Sigmoid colon (tissue), 7 donors: ENCODE measurements around the gene PIGN. TPM values are rescaled to one million over a fixed set of nuclear protein-coding genes. Genes with fewer than 3 reads are reported as not detected.

Source experiments
- DNase-seq: peaks from one replicate; pipeline ENCODE4 v3.0.0-alpha.2; 2019
- H3K27ac ChIP-seq, 4 donors: fragments of 200-600 bp; sonication (generic); one replicate each; pipeline ENCODE4 v1.5.1; 2016 to 2019; ENCODE audit warnings: mild to moderate bottlenecking in 1 of 4
- H3K27me3 ChIP-seq, 3 donors: fragments of 200-600 bp; sonication (generic); one replicate each; pipeline ENCODE4 v1.5.1; 2019; ENCODE audit warnings: mild to moderate bottlenecking in 1 of 3
- H3K36me3 ChIP-seq, 4 donors: fragments of 200-600 bp; sonication (generic); one replicate each; pipeline ENCODE4 v1.5.1; 2016 to 2019
- H3K4me1 ChIP-seq, 4 donors: fragments of 200-600 bp; sonication (generic); one replicate each; pipeline ENCODE4 v1.5.1; 2017 to 2019
- H3K4me3 ChIP-seq, 4 donors: fragments of 200-600 bp; sonication (generic); one replicate each; pipeline ENCODE4 v1.5.1; 2017 to 2019; ENCODE audit warnings: mild to moderate bottlenecking in 2 of 4, moderate library complexity in 1 of 4
- H3K9me3 ChIP-seq, 4 donors: fragments of 200-600 bp in 3 of 4; sonication (generic) in 3 of 4; one replicate each; pipeline versions ENCODE4 v1.5.1 to v1.6.1; 2013 to 2019
- CTCF ChIP-seq, 4 experiments: fragments of 450-650 bp in 3 of 4; fragments of 200-600 bp in 1 of 4; IDR thresholded peaks; one replicate each; pipeline ENCODE4 v1.5.1; 2016 to 2019; ENCODE audit warnings: antibody characterized with exemption in 4 of 4, mild to moderate bottlenecking in 3 of 4, moderate library complexity in 2 of 4
- EP300 ChIP-seq, 4 donors: sonication (generic); formaldehyde crosslinking; IDR thresholded peaks; one replicate each; pipeline ENCODE4 v1.6.1; 2017; ENCODE audit warnings: antibody characterized with exemption in 4 of 4
- POLR2A ChIP-seq, 2 donors: fragments of 450-650 bp; IDR thresholded peaks; one replicate each; pipeline ENCODE4 v1.6.1; 2016; ENCODE audit warnings: antibody characterized with exemption in 2 of 2, mild to moderate bottlenecking in 2 of 2, moderate library complexity in 2 of 2
- POLR2AphosphoS5 ChIP-seq, 4 donors: sonication (generic); formaldehyde crosslinking; IDR thresholded peaks; one replicate each; pipeline ENCODE4 v1.6.1; 2017; ENCODE audit warnings: antibody characterized with exemption in 4 of 4
- WGBS, 2 donors: extraction: QIAGEN DNeasy Blood & Tissue Kit; methylation state at CpG; one replicate each; pipeline ENCODE4 v1.1.7; 2013; 5-methylcytosine and 5-hydroxymethylcytosine counted together
- intact Hi-C: fragments of 100-400 bp; cut with DNase I; formaldehyde crosslinking; loops from one replicate; pipeline ENCODE4 v1.15.1; 2023
- polyA plus RNA-seq, 3 donors: library from polyadenylated mRNA; stranded (reverse); fragments of 200-250 nt; gene quantifications; one replicate each; pipeline ENCODE4 v1.2.3, GENCODE V29; 2013
- total RNA-seq, 4 donors: library from RNA; depleted of rRNA; stranded (reverse); fragments of >200 nt; gene quantifications; one replicate each; pipeline ENCODE4 v1.1.0, GENCODE V29; 2016
- donor health status: healthy with polysubstance abuse.
- donor health status: Bipolar disorder and iron deficiency.
- donor health status: healthy.

Gene PIGN
- total and polyA plus RNA-seq, 7 donors, result 3.0 to 23.2 (median 18.4) TPM

DNA sequence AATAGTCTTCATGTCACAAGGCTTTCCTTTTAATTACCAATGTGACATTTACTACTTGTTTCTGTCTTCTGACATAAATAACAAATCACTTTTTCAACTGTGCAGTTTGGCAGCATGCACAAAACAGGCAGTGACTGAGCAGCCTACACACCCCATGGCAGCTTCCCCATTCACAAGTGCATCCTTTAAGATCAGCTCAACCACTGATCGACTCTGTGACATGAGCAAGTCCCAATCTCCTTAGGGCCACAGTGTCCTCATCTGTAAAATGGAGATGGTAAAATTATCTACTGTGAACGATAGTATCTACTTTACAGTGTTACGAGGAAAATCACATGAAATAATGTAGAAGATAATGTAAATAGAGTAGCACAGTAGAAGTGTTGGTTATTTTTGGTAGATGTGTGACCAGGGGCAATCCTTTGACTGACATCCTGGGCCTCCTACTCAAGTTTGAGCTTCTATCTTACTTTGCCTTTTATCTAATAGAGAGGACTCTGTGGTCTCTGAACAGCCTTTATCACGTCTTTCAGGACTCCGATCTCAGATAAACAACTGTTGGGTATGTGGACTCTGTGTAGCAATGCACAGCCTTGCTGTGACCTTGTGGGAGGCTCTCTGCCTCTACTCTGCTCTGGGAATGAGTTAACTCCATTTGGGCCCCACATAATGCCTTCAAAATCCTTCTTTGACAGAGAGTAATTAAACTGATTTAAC, 120.6 kb downstream of the PIGN start:
- H3K9me3 ChIP-seq, result no peaks in the 10 kb centered on the region
- H3K36me3 ChIP-seq, result peaks cover 0 to 4% (median 0%) of the 10 kb centered on the region in 4 donors
- no peak overlapping the region for H3K4me3 ChIP-seq
- intact Hi-C loops, result no loop called here
- WGBS, 2 donors, result 94% methylated on average over 5 of the region's 5 CpGs
- TF ChIP-seq EP300 (IDR thresholded peaks at IDR 0.05) (no peak), CTCF (IDR thresholded peaks at IDR 0.05) (no peak), POLR2A (IDR thresholded peaks at IDR 0.05) (no peak)
- no peaks in the 10 kb centered on the region for H3K4me1 ChIP-seq
- H3K27me3 ChIP-seq, result no peaks in the 10 kb centered on the region
- DNase-seq, result no peak
- no peak overlapping the region for H3K27ac ChIP-seq

DNA sequence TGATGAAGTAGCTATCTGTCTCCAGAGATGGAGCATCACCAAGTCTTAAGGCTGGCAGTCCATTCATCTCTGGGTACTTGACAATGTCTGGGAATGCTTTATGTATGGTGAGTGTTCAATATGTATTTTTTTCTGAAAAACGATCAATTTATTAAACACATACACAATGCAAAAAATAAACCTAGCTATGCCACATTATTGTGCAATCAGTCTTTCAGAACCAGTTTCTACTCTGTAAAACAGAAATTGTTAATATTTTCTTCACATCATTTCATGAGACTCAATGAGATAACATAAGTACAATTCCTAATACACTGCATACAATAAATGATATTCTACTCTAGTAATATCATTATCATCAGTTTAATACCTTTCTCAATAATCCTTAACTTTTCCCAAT, 122.5 kb downstream of the PIGN start:
- Histone ChIP-seq H3K27me3 (no peaks in the 10 kb centered on the region), H3K4me3 (no peak overlapping the region), H3K27ac (no peak overlapping the region), H3K4me1 (no peaks in the 10 kb centered on the region), H3K36me3 (peaks cover 0 to 9% (median 0%) of the 10 kb centered on the region in 4 donors), H3K9me3 (no peaks in the 10 kb centered on the region)
- WGBS, 2 donors, result 0 to 96% methylated on average over 1 of the region's 1 CpG
- DNase-seq, result no peak
- intact Hi-C loops, result no loop called here
- no peak for TF ChIP-seq POLR2A (IDR thresholded peaks at IDR 0.05)
- TF ChIP-seq POLR2AphosphoS5 (IDR thresholded peaks at IDR 0.05), result no peak
- TF ChIP-seq CTCF (IDR thresholded peaks at IDR 0.05), result no peak
- no peak for TF ChIP-seq EP300 (IDR thresholded peaks at IDR 0.05)

- H3K27ac ChIP-seq, result no peak overlapping the region
- no peaks in the 10 kb centered on the region for H3K27me3 ChIP-seq
- no peaks in the 10 kb centered on the region for H3K9me3 ChIP-seq
- intact Hi-C loops, result no loop called here
- H3K36me3 ChIP-seq, result peaks cover 0 to 15% (median 0%) of the 10 kb centered on the region in 4 donors
- TF ChIP-seq POLR2AphosphoS5 (IDR thresholded peaks at IDR 0.05), result no peak
- no peak for TF ChIP-seq EP300 (IDR thresholded peaks at IDR 0.05)
- no peak for TF ChIP-seq CTCF (IDR thresholded peaks at IDR 0.05)
- TF ChIP-seq POLR2A (IDR thresholded peaks at IDR 0.05), result no peak
- H3K4me1 ChIP-seq, result no peaks in the 10 kb centered on the region
- DNase-seq, result no peak
- no peak overlapping the region for H3K4me3 ChIP-seq
- WGBS, 2 donors, result 39 to 73% methylated on average over 5 of the region's 5 CpGs
These were observed 124.9 kb downstream of the PIGN start for GRCh38 chr18:62061821-62062478.

- H3K9me3 ChIP-seq, result no peaks in the 10 kb centered on the region
- intact Hi-C loops, result no loop called here
- H3K4me1 ChIP-seq, result no peaks in the 10 kb centered on the region
- no peak for DNase-seq
- no peaks in the 10 kb centered on the region for H3K27me3 ChIP-seq
- TF ChIP-seq EP300 (IDR thresholded peaks at IDR 0.05) (no peak), CTCF (IDR thresholded peaks at IDR 0.05) (no peak), POLR2A (IDR thresholded peaks at IDR 0.05) (no peak), POLR2AphosphoS5 (IDR thresholded peaks at IDR 0.05) (no peak)
- peaks cover 0 to 15% (median 0%) of the 10 kb centered on the region in 4 donors for H3K36me3 ChIP-seq
- H3K4me3 ChIP-seq, result no peak overlapping the region
- WGBS, 2 donors, result 18 to 69% methylated on average over 2 of the region's 2 CpGs
- no peak overlapping the region for H3K27ac ChIP-seq
These were observed 126.0 kb downstream of the PIGN start for GRCh38 chr18:62060820-62061219.
